HG03135 (cell line): Measurements from ENCODE around the gene FRRS1L.
A peak's percentile ranks its signal among the peaks of the same experiment; 100 is the strongest.
"Not testable (repeated sequence)": the region's sequence is repeated elsewhere in the genome, so short reads cannot be mapped to it uniquely, and the experiment has no call there.

Experiments
- ATAC-seq: cut with Tn5 transposase; IDR thresholded peaks from one replicate; pipeline ENCODE4 v1.9.1; 2021; ENCODE audit warnings: mild to moderate bottlenecking, moderate library complexity; ENCODE audit not compliant: unreplicated experiment

FRRS1L gene

DNA sequence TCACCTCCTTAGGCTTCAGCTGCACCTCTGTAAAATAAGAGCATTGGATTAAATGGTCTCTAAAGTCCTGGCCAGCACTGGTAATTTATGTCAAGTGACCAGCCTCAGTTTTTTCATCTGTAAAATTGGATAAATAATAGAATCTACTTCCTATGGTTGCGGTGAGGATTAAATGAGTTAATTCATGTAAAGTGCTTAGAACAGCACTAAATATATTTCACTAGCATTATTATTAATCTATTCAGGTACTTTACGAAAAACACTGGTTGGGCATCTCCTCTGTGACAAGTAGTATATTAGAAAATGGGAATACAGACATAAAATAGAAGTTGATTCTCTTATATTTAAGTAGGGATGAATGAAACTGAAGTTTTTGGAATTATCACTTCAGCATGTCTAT lies 33.5 kb downstream of the FRRS1L start:
- ATAC-seq, result no peak

DNA sequence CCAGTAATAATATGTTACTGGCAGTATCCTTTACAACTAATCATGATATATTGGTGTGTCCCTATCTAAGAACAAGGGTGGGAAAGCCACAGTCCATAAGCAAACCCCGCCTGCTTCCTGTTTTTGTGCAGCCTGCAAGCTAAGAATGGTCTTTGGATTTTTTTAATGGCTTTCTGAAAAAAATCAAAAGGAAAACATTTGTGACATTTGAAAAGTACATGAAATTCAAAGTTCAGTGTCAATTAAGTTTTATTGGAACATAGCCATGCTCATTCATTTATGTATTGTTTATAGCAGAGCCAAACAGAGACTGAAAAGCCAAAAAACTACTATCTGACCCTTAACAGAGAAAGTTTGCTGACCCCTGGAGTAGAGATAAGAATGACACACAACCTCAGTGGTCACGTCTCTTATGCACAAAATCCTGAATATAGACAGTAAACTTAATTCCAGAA lies 34.5 kb downstream of the FRRS1L start:
- no peak for ATAC-seq

DNA sequence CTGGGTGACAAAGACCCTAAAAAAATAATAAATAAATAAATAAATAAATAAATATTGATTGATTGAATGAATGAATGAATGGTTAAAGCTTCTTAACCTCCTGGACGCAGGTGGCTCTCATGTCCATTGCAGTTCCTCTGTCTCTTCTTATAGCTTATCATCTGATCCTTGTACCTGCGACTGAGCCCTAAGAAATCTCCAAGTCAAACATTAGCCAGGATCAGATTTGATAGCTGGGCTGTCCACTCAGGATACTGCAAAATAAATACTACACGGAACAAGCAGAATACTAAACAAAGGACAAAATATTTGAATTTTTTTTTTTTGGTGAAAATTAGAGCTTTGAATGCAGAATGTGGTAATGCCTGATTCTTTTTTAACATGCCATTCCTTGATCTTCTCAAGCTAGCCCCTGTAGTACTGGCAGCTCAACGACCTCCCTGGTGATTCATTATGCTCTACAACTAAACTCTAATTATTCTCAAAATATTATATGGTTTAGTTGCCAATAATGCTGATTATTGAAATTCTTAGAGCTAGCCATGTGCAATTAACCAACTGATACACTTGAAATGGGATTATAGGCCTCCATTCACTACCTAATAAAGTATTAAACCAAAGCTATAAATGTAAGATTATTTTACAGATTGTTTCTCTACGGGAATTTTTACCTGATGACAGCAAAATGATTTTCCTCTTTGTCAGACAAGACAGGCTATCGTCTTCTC lies 37.4 kb downstream of the FRRS1L start:
- no peak for ATAC-seq

DNA sequence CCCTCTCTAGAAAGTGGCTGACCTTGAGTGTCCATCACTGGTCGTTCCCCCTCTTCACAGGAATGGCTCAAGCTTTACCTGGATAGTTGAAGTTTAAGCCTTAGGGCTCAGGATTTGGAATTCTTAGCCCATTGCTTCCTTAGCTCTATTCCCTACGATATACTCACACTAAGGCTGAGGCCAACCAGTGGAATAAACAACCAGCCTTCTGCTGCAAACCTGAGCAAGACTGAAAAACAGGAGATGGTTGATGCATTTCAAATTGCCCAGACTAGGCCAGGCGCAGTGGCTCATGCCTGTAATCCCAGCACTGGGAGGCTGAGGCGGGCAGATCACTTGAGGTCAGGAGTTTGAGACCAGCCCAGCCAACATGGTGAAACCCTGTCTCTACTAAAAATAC lies 40.4 kb downstream of the FRRS1L start:
- not testable (repeated sequence) for ATAC-seq

DNA sequence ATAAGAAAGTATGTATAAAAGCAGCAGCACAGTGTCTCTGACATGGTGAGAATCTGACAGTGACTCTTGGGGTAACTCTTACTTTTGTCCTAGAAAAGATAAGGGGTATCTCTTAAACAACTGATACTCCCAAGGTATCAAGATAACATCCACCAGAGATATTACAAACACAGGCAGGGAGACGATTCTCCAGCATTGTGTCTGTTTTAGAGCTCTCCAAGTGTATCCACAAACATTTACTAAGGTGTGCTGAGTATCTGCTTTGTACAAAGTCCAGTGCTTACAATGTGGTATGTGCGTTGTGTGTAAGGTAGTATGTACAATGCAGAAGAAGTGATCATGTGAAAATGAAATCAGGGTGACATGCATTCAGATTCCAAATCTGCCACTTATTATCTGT lies 42.9 kb downstream of the FRRS1L start:
- ATAC-seq, result no peak

DNA sequence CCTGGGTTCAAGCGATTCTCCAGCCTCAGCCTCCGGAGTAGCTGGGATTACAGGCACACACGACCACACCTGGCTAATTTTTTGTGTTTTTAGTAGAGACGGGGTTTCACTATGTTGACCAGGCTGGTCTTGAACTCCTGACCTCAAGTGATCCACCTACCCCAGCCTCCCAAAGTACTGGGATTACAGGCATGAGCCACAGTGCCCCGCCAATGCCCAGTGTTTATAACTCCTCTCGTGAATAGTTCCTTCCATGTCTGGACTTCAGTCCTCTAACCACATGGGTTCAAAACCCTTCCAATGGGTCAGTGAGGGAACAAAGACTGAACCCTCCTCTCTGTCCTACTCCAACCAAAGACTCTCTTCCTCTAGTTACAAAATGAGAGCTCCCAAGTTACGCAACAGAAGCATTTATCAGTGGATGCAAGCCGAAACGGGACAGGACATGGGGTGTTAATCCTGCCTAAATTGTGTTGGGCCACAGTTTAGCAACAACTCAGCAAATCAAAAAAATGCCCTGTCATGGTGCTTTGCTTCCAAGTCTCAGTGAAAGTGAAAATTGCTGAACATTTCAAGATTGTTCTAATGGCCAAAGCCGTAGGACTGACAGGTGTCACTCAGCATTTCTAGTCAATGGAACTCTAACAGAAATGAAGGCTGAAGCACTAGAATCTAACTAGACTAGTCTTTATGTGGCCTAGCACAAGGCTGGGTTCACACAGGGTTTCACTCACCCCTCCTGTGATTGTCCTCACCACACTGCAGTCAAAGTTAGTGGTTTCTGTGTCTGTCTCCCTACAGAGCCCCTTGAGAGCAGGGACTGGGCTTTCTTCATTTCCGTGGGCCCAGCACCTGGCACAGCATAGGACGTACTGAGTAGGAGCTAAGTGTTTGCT lies 44.1 kb downstream of the FRRS1L start:
- peak; percentile 30 for ATAC-seq

DNA sequence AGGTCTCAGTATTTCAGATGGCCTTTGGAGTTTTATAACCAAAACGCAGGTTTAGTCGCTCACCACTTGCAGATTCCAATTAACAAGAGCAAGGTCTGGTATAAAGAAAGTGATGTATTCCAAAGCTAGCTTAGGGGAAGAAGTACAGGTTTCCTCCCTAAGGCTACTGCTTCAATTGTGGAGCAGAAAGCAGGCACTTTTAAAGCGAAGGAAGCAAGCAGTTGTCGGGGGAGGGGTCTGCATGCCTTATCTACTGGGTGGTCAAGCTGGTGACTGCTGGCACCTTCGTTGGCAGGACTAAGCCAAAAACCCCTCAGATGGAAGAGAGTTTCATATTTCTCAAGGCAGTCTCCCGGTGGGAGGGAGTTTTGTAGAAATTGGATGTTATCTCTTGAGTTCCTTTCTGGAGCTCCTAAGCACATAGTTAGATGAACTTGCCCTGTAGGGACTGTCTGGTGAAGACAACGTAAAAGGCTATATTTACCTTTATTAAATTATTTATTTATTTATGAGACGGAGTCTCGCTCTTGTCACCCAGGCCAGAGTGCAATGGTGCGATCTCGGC lies 45.7 kb downstream of the FRRS1L start:
- ATAC-seq, result no peak

DNA sequence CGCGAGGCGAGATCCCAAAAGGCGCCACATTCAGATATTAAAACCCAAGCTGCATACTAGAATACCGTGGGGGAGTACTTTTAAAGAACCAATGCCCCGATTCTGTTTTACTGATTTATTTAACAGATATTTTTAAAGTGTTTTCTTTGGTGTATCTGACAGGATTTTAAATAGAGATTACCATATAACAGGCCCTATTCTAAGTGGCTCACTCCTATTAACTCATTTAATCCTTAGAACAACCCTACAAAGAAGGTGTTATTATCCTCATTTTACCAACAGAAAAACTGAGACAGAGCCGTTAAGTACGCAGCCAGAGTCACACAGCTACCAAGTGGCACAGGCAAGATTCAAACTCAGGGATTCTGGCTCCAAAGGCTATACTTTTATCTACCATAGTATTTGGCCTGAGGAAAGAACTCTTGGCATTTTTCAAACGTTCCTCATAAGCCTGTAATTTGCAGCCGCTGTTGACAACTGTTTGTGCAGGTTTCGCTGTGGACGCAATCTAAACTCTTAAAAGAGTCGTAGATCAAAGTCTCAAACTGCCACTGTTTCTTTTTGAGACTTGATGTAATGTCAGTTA lies 46.8 kb downstream of the FRRS1L start:
- no peak for ATAC-seq

DNA sequence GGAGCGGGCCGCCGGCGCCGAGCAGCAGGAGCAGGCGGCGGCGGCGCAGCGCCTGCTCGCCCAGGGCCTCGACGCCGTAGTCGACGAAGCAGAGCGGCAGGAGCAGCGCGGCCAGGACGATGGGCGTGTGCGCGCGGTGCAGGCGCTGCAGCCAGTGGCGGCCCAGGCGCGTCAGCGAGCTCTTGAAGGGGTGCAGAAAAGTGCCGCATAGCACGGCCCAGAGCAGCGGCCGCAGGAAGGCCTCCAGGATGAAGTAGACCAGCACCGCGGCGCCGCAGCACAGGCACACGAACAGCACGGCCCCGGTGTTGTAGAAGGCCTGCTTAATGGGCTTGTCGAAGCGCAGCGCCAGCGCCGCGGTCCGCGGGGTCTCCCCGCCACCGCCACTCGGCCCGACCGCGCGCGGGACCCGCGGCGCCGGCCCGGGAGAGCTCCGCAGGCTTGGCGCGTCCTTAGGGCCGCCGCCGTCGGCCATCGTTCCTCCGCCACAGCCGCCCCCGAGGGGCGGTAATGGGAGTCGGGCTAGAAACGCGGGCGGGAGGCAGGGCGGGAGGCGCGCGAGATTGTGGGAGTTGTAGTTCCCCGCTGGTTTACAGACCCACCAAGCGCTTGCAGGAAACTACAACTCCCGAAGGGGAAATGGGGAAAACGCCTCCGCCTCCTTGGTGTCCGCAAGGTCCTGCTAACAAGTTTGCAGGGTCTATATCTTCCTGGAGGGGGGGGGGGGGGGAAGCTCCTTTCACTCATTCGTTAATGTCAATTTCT lies 47.4 kb downstream of the FRRS1L start, which contains the start of gene TMEM245:
Gene TMEM245, minus strand, starts transcription at position 509 of the 765 bp plus-strand sequence. Its CDS starts 34 bp downstream, at position 475.
- ATAC-seq, result peak; percentile 89

DNA sequence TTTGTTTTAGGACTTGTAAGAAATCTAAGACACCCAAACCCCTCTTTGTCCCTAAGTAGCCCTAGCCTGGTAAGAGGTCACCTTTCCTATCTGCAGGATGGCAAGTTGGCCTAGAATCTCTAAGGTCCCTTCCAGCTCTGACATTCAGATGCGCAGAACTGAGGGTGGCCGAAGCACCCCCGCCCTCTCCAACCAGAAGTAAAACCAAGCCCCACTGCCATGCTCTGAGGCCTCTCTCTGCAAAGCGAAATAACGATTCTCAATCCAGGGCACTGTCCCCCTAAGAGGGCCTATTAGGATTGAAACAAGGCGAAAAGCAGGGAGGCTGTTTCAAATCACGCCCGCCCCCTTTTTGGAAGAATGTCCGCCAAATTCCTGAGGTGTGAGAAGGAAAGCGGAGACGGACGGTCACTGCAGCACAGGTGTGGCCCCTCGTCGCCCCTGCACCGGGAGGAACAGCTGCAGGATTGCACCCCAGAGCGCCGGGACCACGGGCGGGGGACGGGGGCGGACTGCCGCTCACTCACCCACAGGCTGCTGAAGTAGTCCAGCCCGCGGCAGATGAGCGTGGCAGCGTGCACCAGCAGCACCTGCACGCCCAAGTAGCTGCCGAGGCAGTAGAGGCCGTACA lies 48.1 kb downstream of the FRRS1L start:
- ATAC-seq, result no peak

DNA sequence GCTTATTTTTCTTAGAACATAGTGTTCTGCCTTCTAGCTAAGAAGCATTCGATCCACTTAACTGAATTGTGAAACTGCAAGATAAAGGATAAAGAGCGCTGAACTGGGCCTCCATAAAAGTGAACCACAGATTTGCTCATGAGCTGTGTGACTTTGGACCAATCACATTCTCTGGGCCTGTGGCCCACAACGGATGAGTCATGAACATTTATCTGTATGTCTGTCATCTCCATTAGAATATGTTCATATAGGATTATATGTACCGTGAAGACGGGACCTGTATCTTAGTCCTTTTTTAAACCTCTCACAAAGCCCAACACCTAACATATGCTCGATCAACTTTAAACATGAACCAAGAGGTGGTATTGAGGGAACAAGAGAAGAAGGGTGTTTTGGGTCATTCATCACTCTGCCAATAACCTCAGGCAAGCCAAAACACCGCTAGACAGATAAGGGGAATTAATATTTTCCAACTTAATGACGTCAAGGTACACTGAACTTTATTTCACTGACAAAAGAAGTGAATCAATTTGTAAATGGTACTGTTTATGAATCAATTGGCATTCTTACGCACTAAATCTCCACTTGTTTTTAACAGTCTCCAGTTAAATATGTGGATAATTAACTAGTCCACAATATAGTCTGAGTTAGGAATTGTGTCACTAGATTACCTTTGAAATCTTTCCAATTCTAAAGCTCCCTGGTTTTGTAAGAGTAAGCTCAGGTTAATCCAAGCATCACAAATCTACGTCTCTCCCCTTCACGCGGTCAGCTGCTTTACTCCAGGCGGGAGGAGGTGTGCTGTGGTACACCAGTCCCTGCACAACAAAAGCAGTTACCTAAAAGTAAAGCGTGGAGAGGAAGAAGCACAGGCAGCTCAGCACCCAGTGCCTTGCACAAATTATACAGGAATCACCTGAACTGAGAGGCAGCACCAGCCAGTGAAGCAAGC lies 48.9 kb downstream of the FRRS1L start:
- ATAC-seq, result no peak

DNA sequence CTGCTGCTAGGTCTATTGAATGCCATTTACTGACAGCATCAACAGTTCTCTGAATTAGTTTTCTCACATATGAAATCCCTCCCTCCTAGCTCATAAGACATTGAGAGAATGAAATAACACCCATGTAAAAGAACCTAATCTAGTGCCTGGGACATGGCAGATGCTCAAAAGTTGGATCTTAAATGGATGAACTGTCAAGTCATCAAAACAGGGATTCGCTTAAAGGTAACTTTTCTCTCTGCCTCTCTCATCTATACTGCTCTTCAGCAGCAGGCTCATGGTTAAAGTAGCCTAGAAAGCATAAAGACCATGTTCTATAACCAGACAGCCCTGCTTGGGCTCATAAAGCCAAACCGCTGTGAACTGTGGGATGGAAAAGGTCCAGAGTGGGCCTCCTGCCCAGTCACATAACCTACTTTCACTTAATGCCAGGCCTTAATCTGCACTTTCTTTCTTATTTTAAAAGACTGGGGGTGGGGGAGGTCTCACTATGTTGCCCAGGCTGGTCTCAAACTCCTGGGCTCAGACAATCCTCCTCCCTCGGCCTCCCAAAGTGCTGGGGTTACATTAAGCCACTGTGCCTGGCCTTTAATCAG lies 51.0 kb downstream of the FRRS1L start:
- ATAC-seq, result no peak

DNA sequence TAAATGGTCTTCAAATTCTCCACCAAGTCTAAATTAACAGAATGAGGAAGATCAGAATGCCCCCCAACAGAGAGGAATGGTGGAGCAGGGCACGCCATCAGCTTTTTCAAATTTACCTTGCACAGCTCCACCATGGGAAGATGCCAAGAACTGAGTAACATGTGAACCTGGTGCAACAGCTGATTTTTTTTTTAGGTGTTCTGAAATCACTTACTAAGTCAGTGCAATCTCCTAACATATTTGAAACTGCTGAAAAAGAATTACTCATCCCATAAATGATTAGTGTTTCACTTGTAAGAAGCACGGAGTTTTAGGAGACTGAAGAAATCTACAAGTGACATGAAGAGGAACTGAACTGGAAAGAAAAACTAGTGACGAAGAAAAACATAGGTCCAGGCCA lies 52.4 kb downstream of the FRRS1L start:
- ATAC-seq, result no peak

DNA sequence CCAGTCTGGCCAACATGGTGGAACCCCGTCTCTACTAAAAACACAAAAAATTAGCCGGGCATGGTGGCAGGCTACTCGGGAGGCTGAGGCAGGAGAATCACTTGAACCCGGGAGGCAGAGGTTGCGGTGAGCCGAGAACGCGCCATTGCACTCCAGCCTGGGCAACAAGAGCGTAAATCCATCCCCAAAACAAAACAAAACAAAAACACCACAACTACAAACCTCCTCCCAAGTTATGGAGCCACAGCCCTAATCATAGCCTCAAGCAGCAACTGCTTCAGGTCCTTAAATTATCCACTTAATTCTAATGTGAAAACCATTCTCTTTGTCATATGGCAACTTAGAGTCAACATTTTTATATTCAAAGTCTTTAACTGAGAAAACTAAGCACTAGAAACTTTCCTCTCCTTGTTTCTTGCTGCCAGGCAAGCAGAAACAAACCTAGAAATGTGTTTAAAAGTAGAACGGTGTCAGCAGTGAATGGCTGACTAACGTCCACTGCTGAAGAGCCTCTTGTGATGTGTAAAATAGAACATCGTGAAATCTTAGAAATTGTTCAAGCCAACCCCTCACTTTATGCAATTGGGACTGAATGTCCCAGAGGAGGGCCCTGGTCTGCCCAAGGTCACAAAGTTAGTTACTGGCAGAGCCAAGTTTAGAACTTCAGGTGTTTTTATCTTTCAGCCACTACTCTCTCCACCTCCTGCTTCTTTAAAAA lies 53.0 kb downstream of the FRRS1L start:
- ATAC-seq, result no peak

DNA sequence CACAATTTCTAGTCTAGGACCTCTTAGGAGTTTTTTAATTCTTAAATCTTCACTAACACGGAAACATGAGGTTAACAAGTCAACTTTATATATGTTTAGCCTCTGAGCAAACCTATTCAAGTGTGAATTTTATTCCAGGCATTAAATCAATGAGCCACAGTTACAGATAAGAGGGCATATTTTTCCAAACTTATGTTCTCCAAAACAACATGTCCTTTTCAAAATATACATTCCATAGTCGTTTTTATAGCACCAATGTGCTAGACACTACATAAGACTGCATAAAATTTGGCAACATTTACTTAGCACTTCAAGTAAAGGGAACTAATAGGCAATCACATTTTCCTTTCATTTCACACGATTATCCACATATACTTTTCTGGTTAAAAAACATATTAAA lies 53.8 kb downstream of the FRRS1L start:
- no peak for ATAC-seq

DNA sequence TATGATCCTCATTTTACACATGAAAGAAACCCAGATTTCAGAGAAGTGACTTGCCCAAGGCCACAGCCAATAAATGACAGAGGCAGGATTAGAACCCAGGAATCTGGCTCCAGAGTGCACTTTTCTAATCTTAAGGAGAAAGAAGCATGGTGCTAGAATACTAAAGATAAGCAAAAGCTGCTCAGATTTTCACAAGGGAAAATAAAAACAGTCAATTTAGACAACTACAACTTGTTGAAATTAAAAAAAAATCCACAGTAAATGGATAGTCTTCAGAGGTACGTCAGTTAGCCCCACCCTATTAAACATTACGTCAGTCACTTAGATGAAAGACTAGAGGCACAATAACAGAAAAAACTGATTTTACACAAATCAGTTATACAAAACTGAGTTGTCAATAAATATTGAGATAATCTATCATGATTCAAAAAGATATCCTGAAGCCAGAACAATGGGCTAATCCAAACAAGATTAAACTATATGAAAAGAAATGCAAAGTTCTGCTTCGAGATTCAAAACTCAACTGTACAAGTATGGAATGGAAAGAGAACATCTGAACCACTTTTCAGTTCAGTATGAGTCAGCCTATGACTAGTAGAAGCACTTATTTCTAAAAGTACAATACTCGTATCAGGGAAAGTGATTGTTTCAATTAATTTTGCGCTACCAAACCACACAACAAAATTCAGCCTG lies 56.6 kb downstream of the FRRS1L start:
- peak; percentile 77 for ATAC-seq

DNA sequence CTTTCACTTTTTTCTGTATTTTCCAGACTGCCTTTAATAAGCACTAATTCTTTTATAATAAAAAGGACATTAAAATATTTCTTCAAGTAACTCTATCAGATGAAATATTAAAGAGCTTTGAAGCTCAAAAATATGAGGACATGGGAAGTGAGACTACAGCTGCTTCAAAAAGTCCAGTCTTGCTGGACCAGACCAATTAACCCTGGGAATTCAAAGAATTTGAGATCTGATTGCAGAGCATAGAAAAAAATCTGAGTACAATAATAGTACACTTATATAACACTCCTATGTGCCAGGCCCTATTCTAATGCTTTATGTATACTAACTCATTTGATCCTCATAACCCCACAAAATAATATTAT lies 57.1 kb downstream of the FRRS1L start:
- ATAC-seq, result no peak
